ENCODE results near the gene FFAR2. TPM values are rescaled to one million over a fixed set of nuclear protein-coding genes. Genes with fewer than 3 reads are reported as not detected.

Gene FFAR2
- total RNA-seq, 4 donors from 2014 or later, result 0.49 to 2.5 (median 0.56) TPM; not detected in 1

DNA sequence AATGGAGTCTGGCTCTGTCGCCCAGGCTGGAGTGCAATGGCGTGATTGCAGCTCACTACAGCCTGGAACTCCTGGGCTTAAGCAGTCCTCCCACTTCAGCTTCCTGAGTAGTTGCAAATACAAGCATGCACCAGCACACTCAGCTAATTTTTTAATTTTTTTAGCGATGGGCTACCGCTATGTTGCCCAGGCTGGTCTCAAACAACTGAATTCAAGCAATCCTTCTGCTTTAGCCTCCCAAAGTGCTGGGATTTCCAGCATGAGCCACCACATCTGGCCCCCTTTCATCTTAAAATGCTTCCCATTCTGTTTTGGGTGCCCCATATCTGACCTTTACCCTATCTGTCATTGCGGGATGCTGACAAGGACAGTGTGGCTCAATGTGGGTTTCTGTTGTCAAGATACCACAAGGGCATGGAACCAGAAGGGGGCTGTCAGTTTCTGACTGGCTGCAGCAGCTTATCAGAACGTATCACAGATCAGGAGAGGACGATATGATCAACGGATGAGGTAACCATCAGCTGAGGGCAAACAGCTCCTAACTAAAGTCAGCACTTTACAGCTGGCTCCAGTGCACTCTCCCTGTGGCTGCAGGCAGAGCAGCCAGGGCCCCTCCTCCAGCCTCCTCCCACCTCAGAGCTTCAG lies 44.8 kb upstream of the FFAR2 start:
- Histone ChIP-seq H3K27ac (no peak overlapping the region), H3K4me1 (no peaks in the 10 kb centered on the region), H3K27me3 (peaks cover 0 to 24% (median 0%) of the 10 kb centered on the region in 4 donors), H3K36me3 (no peaks in the 10 kb centered on the region), H3K4me3 (no peak overlapping the region), H3K9me3 (no peaks in the 10 kb centered on the region)
- WGBS, 2 donors, result 89% methylated on average over 7 to 8 of the region's 8 CpGs
- intact Hi-C loops (cut with DNase I), result no loop called here
- DNase-seq, result no peak
- TF ChIP-seq CTCF (IDR thresholded peaks at IDR 0.05) (no peak), POLR2A (IDR thresholded peaks at IDR 0.05) (no peak)

GRCh38 chr19:35404879-35405622 lies 43.0 kb upstream of the FFAR2 start:
- DNase-seq, result no peak
- no peak overlapping the region for H3K4me3 ChIP-seq
- peaks cover 0 to 11% (median 0%) of the 10 kb centered on the region in 4 donors for H3K27me3 ChIP-seq
- H3K27ac ChIP-seq, result no peak overlapping the region
- TF ChIP-seq POLR2A (IDR thresholded peaks at IDR 0.05), result no peak
- no peak for TF ChIP-seq CTCF (IDR thresholded peaks at IDR 0.05)
- H3K4me1 ChIP-seq, result no peaks in the 10 kb centered on the region
- H3K36me3 ChIP-seq, result no peaks in the 10 kb centered on the region
- 22 to 55% methylated on average over 9 of the region's 11 CpGs for WGBS, 2 donors
- intact Hi-C loops (cut with DNase I), result no loop called here
- H3K9me3 ChIP-seq, result no peaks in the 10 kb centered on the region

- H3K4me3 ChIP-seq, result no peak overlapping the region
- no peaks in the 10 kb centered on the region for H3K4me1 ChIP-seq
- 77 to 81% methylated on average over 2 to 4 of the region's 6 CpGs for WGBS, 2 donors
- no peaks in the 10 kb centered on the region for H3K36me3 ChIP-seq
- intact Hi-C loops (cut with DNase I), result no loop called here
- H3K9me3 ChIP-seq, result no peaks in the 10 kb centered on the region
- no peak overlapping the region for H3K27ac ChIP-seq
- H3K27me3 ChIP-seq, result peaks cover 0 to 16% (median 0%) of the 10 kb centered on the region in 4 donors
- no peak for TF ChIP-seq CTCF (IDR thresholded peaks at IDR 0.05)
- TF ChIP-seq POLR2A (IDR thresholded peaks at IDR 0.05), result no peak
- no peak for DNase-seq
Measured at GRCh38 chr19:35407619-35408018, 40.4 kb upstream of the FFAR2 start.

- WGBS, 2 donors, result 67 to 86% methylated on average over 7 to 13 of the region's 13 CpGs
- H3K27ac ChIP-seq, result no peak overlapping the region
- no peak overlapping the region for H3K4me3 ChIP-seq
- H3K27me3 ChIP-seq, result peaks cover 0 to 16% (median 0%) of the 10 kb centered on the region in 4 donors
- intact Hi-C loops (cut with DNase I), result no loop called here
- H3K9me3 ChIP-seq, result no peaks in the 10 kb centered on the region
- TF ChIP-seq CTCF (IDR thresholded peaks at IDR 0.05), result no peak
- H3K4me1 ChIP-seq, result no peaks in the 10 kb centered on the region
- no peak for DNase-seq
- no peaks in the 10 kb centered on the region for H3K36me3 ChIP-seq
Measured at GRCh38 chr19:35408284-35409171, 39.5 kb upstream of the FFAR2 start.
